ENCODE results near the gene CHI3L1.

- no peak for TF ChIP-seq POLR2A (IDR thresholded peaks at IDR 0.05)
- no peak for TF ChIP-seq CTCF (IDR thresholded peaks at IDR 0.05)
Observed at GRCh38 chr1:203227371-203228083, 41.0 kb upstream of the CHI3L1 start.

Measured in transverse colon (tissue), 3 donors.